Nephron progenitor cell (in vitro differentiated cells): Measurements from ENCODE around the gene POLL.
A peak's percentile ranks its signal among the peaks of the same experiment; 100 is the strongest.
"Not testable (repeated sequence)": the region's sequence is repeated elsewhere in the genome, so short reads cannot be mapped to it uniquely, and the experiment has no call there.

ENCODE experiments used
- DNase-seq: peaks from one replicate; pipeline ENCODE4 v3.0.0; 2021
- H3K27ac Mint-ChIP-seq: 2 replicates; pipeline ENCODE4 v1.8.0; 2021; ENCODE audit warnings: mild to moderate bottlenecking, moderate library complexity, mixed read lengths
- H3K27me3 Mint-ChIP-seq: 2 replicates; pipeline ENCODE4 v1.8.0; 2021; ENCODE audit warnings: mild to moderate bottlenecking, low read depth, mixed read lengths; ENCODE audit not compliant: poor library complexity
- H3K36me3 Mint-ChIP-seq: 2 replicates; pipeline ENCODE4 v1.8.0; 2021; ENCODE audit warnings: low read depth, mixed read lengths
- H3K4me1 Mint-ChIP-seq: 2 replicates; pipeline ENCODE4 v1.8.0; 2021; ENCODE audit warnings: mixed read lengths
- H3K4me3 Mint-ChIP-seq: 2 replicates; pipeline ENCODE4 v1.8.0; 2021; ENCODE audit warnings: mild to moderate bottlenecking, moderate library complexity, mixed read lengths
- H3K9me3 Mint-ChIP-seq: 2 replicates; pipeline ENCODE4 v1.8.0; 2021; ENCODE audit warnings: mild to moderate bottlenecking, moderate library complexity, mixed read lengths
- TF ChIP-seq, protein P1 (sequence below): fragments of 200-600 bp; sonication (generic); IDR thresholded peaks from 2 replicates; pipeline ENCODE4 v1.5.0; 2021; ENCODE audit warnings: antibody characterized with exemption

The POLL gene

DNA sequence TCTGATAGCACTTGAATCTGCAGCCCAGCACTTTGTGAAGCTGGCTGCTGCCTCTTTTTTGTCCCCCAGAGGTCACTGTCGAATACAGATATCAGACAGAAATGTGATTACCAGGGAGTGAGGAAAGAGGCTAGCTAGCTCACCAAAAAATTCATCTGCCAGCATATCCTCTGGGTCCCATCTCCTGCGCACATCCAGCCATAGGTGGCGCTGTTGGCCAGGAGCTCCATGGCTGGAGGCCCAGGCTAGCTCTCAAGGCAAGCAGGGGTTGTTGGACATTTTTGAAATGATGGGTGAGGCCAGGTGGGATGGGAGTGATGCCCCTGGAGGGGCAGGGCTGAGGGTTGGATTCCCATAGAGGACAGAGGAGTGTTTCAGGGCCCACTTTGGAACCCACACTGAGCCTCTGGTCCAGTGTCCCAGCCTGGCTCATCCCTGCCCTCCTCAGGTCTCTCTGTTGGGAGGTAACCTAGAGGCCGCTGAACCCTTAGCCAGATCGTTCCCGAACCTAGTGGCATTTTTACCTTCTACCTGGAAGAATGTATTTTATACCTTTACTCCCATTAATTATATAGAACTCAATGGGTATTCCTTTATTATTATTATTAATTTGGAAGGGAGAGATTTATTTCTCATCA is 14.8 kb upstream of the POLL start:
- TF ChIP-seq, protein P1, sequence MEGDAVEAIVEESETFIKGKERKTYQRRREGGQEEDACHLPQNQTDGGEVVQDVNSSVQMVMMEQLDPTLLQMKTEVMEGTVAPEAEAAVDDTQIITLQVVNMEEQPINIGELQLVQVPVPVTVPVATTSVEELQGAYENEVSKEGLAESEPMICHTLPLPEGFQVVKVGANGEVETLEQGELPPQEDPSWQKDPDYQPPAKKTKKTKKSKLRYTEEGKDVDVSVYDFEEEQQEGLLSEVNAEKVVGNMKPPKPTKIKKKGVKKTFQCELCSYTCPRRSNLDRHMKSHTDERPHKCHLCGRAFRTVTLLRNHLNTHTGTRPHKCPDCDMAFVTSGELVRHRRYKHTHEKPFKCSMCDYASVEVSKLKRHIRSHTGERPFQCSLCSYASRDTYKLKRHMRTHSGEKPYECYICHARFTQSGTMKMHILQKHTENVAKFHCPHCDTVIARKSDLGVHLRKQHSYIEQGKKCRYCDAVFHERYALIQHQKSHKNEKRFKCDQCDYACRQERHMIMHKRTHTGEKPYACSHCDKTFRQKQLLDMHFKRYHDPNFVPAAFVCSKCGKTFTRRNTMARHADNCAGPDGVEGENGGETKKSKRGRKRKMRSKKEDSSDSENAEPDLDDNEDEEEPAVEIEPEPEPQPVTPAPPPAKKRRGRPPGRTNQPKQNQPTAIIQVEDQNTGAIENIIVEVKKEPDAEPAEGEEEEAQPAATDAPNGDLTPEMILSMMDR, result peak; percentile 98
- Mint-ChIP-seq H3K4me3 (no peak overlapping the region), H3K36me3 (peaks cover 34% of the 10 kb centered on the region), H3K27ac (no peak overlapping the region), H3K9me3 (no peaks in the 10 kb centered on the region), H3K4me1 (peaks cover 20% of the 10 kb centered on the region), H3K27me3 (peaks cover 6% of the 10 kb centered on the region)
- DNase-seq, result peak; percentile 90

DNA sequence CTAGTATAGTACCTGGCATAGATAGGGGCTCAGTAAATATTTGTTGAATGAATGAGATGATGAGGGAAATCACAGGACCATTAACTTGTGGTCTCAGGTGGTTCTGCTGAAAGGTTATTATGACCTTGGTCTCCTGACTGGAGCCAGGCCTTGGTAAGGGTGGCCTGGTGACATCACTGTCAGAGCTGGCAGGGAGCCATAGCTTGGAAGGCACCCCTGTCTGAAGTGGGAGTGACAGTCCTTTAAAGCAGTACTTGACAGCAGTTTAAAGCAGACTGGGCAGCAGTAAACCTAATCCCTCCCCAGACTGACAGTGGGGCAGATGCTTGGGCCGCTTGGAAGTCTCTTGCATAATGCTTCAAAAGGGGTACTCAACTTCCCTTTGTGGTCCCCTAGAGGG is 13.5 kb upstream of the POLL start:
- no peak for DNase-seq
- H3K36me3 Mint-ChIP-seq, result peaks cover 32% of the 10 kb centered on the region
- H3K27ac Mint-ChIP-seq, result no peak overlapping the region
- peaks cover 9% of the 10 kb centered on the region for H3K27me3 Mint-ChIP-seq
- TF ChIP-seq, protein P1, result no peak
- no peak overlapping the region for H3K4me3 Mint-ChIP-seq
- no peaks in the 10 kb centered on the region for H3K9me3 Mint-ChIP-seq
- peaks cover 7% of the 10 kb centered on the region for H3K4me1 Mint-ChIP-seq

DNA sequence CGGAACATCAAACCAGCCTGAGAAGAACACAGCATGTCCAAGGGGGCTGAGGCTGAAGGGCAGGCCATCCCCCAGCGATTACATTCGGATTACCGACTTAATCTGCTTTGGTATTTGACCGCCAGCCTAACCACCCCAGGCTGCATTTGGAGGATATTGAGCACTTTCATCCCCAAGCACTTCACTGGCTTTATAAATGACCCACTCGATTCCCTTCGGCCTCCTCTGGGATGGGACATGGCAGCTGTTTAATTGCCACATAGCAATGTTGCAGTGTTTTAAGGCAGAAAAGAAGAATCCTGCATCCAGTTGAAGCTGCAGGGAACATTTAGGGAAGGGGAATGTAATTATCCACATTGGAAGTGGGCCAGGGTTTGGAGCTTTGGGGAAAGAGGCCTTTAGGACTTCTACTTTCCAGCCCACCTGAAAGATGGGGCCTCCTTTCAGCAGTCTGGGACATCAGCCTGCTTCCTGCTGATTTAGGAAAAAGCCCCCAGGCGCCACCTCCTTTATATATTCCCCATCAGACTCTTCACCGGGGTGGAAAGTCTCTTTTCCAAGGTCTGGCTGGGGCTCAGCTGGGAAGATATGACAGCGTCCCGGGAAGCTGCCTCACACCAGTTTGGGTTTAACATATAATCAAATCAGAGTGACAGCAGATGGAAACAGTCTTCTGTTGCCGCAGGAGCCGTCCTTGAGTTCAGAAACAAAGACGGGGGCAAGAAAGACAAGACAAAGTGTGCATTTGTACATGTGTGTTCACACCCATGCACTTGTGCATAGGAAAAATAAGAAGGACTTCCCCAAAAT is 9.2 kb upstream of the POLL start:
- Mint-ChIP-seq H3K4me1 (peaks cover 8% of the 10 kb centered on the region), H3K4me3 (no peak overlapping the region), H3K36me3 (peaks cover 10% of the 10 kb centered on the region), H3K9me3 (no peaks in the 10 kb centered on the region), H3K27me3 (peaks cover 6% of the 10 kb centered on the region), H3K27ac (peak overlapping the region; percentile 36)
- DNase-seq, result no peak
- TF ChIP-seq, protein P1, result no peak

DNA sequence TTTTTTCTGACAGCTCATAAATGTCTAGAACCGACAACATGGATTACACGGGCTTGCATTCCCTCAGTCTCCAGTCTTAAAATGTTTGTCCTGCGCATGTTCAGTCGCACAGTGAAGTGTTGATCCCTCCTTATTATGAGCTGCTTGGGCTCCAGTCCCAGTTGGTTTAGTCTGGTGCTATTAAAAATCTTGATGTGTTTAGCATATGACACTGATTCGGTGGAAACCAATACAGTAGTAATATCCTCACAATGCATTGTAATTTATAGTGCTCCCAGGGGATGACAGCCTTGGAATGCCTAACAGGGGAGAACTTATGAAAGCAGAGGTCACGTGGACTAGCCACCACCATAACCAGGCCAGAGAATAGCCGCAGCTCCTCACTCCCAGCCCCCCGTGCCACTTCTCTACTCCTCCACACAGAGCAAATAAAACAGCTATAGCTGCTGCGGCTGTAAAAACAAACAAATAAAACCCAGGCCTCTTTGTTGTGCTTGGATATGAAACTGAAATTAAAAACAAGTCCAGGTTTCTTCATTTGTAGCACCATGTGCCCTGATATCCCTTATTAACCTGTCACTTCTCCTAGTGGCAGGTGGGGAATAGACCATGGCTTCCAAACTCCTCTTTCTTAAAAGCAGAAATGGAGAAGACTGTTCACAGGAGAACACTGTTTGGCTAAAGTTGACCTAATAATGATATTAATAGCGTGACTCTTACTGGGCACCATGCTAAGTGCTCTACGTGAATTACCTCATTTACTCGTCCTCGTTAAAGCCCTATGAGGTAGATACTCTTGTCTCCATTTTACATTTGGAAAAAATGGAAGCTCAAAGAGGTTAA is 7.8 kb upstream of the POLL start:
- H3K36me3 Mint-ChIP-seq, result peaks cover 5% of the 10 kb centered on the region
- H3K4me3 Mint-ChIP-seq, result no peak overlapping the region
- H3K27me3 Mint-ChIP-seq, result peaks cover 3% of the 10 kb centered on the region
- DNase-seq, result no peak
- H3K27ac Mint-ChIP-seq, result no peak overlapping the region
- peaks cover 11% of the 10 kb centered on the region for H3K4me1 Mint-ChIP-seq
- TF ChIP-seq, protein P1, result no peak
- H3K9me3 Mint-ChIP-seq, result no peaks in the 10 kb centered on the region

DNA sequence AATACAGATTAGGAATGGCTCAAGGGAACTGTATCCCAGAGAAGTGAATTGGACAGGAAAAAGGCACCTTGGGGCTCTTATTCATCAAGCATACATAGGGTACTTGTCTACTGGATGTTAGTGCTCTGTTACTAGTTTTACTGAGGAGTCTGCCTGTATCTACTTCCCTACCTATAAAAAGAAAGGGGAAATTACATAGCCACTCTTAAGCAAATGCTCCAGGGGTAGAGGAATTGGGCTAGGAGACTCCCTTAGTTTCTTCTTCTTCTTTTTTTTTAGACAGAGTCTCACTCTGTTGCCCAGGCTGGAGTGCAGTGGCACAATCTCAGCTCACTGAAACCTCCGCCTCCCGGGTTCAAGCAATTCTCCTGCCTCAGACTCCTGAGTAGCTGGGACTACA is 5.3 kb upstream of the POLL start:
- DNase-seq, H3K9me3 Mint-ChIP-seq, H3K27me3 Mint-ChIP-seq, H3K27ac Mint-ChIP-seq, H3K36me3 Mint-ChIP-seq, H3K4me3 Mint-ChIP-seq: not testable (repeated sequence)
- peaks cover 30% of the 10 kb centered on the region for H3K4me1 Mint-ChIP-seq

DNA sequence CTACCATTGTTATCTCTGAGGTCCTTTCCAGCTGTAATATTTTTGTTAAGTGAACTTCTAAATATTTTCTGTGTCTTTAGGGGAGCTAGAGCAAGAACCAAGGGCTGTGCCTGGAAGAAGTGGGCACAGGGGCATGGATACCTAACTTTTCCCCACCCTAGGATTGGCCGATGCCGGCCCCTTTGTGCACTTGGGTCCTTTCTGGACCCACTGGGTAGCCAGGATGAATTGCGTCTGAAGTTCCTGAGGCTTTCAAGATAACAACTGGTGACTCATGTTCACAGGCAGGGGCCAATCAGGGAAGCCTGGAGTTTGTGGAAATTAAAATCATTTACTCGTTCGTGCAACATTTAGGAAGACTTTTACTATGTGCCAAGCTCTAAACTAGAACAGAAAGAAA is 822 bp upstream of the POLL start:
- TF ChIP-seq, protein P1, result no peak
- Mint-ChIP-seq H3K27me3 (peaks cover 3% of the 10 kb centered on the region), H3K4me1 (peaks cover 45% of the 10 kb centered on the region), H3K27ac (peak overlapping the region; percentile 2), H3K4me3 (peak overlapping the region; percentile 96), H3K36me3 (peaks cover 13% of the 10 kb centered on the region), H3K9me3 (no peaks in the 10 kb centered on the region)
- no peak for DNase-seq
